GM12878 (cell line): ENCODE data around the gene SLC38A1. TPM values are rescaled to one million over a fixed set of nuclear protein-coding genes. Genes with fewer than 3 reads are reported as not detected.

Experiments
- ATAC-seq: fragments of 200-7000 bp; cut with Tn5 transposase; 3 replicates; pipeline ENCODE4 v1.9.1; 2020; ENCODE audit warnings: mild to moderate bottlenecking, moderate library complexity
- BruUV-seq: library from RNA; stranded (reverse); fragments of 400-500 nt; replicated peaks from 2 replicates; lab custom pipeline; 2021; lab: Mats Ljungman, UMichigan
- CTCF ChIA-PET: fragments of 300-600 bp; sonication (Branson Sonifier 250); formaldehyde crosslinking; extraction: SDS; loops from one replicate; lab custom pipeline; 2021; ENCODE audit warnings: inconsistent platforms; lab: Yijun Ruan, JAX
- POLR2A ChIA-PET: fragments of 350-600 bp; formaldehyde crosslinking; extraction: SDS; loops from one replicate; lab custom pipeline; 2021; ENCODE audit warnings: inconsistent platforms; lab: Charles Lee
- RAD21 ChIA-PET: fragments of 300-600 bp; sonication (Branson Sonifier 250); formaldehyde crosslinking; loops from one replicate; lab custom pipeline; 2023; ENCODE audit warnings: antibody characterized with exemption; ENCODE audit not compliant: unreplicated experiment; lab: Charles Lee
- SMC1A ChIA-PET: fragments of 300-600 bp; sonication (Branson Sonifier 250); formaldehyde crosslinking; loops from one replicate; lab custom pipeline; 2023; ENCODE audit not compliant: unreplicated experiment, uncharacterized antibody; lab: Charles Lee
- DNase-seq: peaks from one replicate; pipeline ENCODE4 v3.0.0-alpha.2; 2011; ENCODE audit warnings: low read depth, low spot score
- FAIRE-seq: peaks from 3 replicates; lab custom pipeline; 2011; peaks lifted over from hg19 to GRCh38; lab: Jason Lieb, UNC
- H2AFZ ChIP-seq: 2 replicates; pipeline ENCODE4 v1.6.0; 2011; ENCODE audit warnings: low read depth, low read length, control low read depth; ENCODE audit not compliant: control insufficient read depth
- H3K27ac ChIP-seq: 2 replicates; pipeline ENCODE4 v1.5.1; 2011; ENCODE audit warnings: control low read depth; ENCODE audit not compliant: control insufficient read depth, insufficient read depth
- H3K27me3 ChIP-seq, 2 experiments: replicated peaks in 1 of 2; 2 replicates each; pipeline versions ENCODE4 v1.6.0 to v1.6.1; 2011; ENCODE audit warnings: low read length in 1 of 2; ENCODE audit not compliant: control insufficient read depth in 2 of 2, insufficient read depth in 2 of 2
- H3K36me3 ChIP-seq, 2 experiments: 2 replicates each; pipeline ENCODE4 v1.5.1; 2011; ENCODE audit warnings: low read length in 1 of 2; ENCODE audit not compliant: control insufficient read depth in 2 of 2, insufficient read depth in 2 of 2
- H3K4me1 ChIP-seq: 2 replicates; pipeline ENCODE4 v1.6.1; 2011; ENCODE audit warnings: mild to moderate bottlenecking, low read length, moderate library complexity, mixed read lengths; ENCODE audit not compliant: control insufficient read depth, insufficient read depth
- H3K4me2 ChIP-seq: 2 replicates; pipeline ENCODE4 v1.6.0; 2011; ENCODE audit warnings: control low read depth; ENCODE audit not compliant: control insufficient read depth, insufficient read depth
- H3K4me3 ChIP-seq: fragments of 200-600 bp; sonication (generic); 2 replicates; pipeline ENCODE4 v1.5.1; 2016
- H3K79me2 ChIP-seq: 2 replicates; pipeline ENCODE4 v1.6.0; 2011; ENCODE audit warnings: low read length; ENCODE audit not compliant: control insufficient read depth, insufficient read depth
- H3K9ac ChIP-seq: 2 replicates; pipeline ENCODE4 v1.8.0; 2011; ENCODE audit warnings: low read length, control low read depth, mixed read lengths; ENCODE audit not compliant: control insufficient read depth, insufficient read depth
- H3K9me3 ChIP-seq: replicated peaks from 3 replicates; pipeline ENCODE4 v1.5.1; 2011; ENCODE audit warnings: mild to moderate bottlenecking, low read length; ENCODE audit not compliant: control insufficient read depth, insufficient read depth
- H4K20me1 ChIP-seq: 2 replicates; pipeline ENCODE4 v1.6.0; 2011; ENCODE audit not compliant: control insufficient read depth, insufficient read depth
- BMI1 ChIP-seq: fragments of 450-650 bp; IDR thresholded peaks from 2 replicates; pipeline ENCODE4 v1.6.1; 2016; ENCODE audit warnings: mild to moderate bottlenecking, moderate library complexity, borderline replicate concordance
- BRCA1 ChIP-seq: IDR thresholded peaks from 2 replicates; pipeline ENCODE4 v1.6.1; 2011; ENCODE audit warnings: low read depth, low read length, improper control_type of control experiment
- CBX3 ChIP-seq: fragments of 200-600 bp; sonication (generic); IDR thresholded peaks from 2 replicates; pipeline ENCODE4 v1.6.1; 2016; ENCODE audit warnings: low read depth, borderline replicate concordance
- CTCF ChIP-seq, 3 experiments: IDR thresholded peaks in 2 of 3; conservative IDR thresholded peaks in 1 of 3; 2 replicates each; pipeline ENCODE4 v1.5.1; 2011; ENCODE audit warnings: low read depth in 3 of 3, low read length in 3 of 3, mild to moderate bottlenecking in 3 of 3, control low read depth in 2 of 3, moderate library complexity in 2 of 3, inconsistent platforms in 1 of 3, mixed read lengths in 1 of 3; ENCODE audit not compliant: control insufficient read depth in 2 of 3, insufficient read depth in 1 of 3; ENCODE audit errors: extremely low read depth in 1 of 3
- FOXK2 ChIP-seq: fragments of 450-650 bp; IDR thresholded peaks from 2 replicates; pipeline ENCODE4 v1.6.1; 2017; ENCODE audit warnings: mild to moderate bottlenecking, moderate library complexity
- IRF5 ChIP-seq: fragments of 450-650 bp; IDR thresholded peaks from 2 replicates; pipeline ENCODE4 v1.6.1; 2017; ENCODE audit warnings: borderline replicate concordance
- POLR2AphosphoS5 ChIP-seq: IDR thresholded peaks from 2 replicates; pipeline ENCODE4 v1.6.1; 2011; ENCODE audit warnings: mild to moderate bottlenecking, low read length, inconsistent platforms
- RB1 ChIP-seq: fragments of 450-650 bp; formaldehyde crosslinking; IDR thresholded peaks from 2 replicates; pipeline ENCODE4 v1.6.1; 2017; ENCODE audit warnings: mild to moderate bottlenecking, borderline replicate concordance
- RUNX3 ChIP-seq: IDR thresholded peaks from 2 replicates; pipeline ENCODE4 v1.6.1; 2012; ENCODE audit warnings: low read length, inconsistent platforms
- SPI1 ChIP-seq: IDR thresholded peaks from 2 replicates; pipeline ENCODE4 v1.6.1; 2011; ENCODE audit warnings: low read depth, mild to moderate bottlenecking, low read length, moderate library complexity, borderline replicate concordance; ENCODE audit not compliant: insufficient read depth
- TARDBP ChIP-seq: IDR thresholded peaks from 2 replicates; pipeline ENCODE4 v1.6.1; 2016; ENCODE audit warnings: borderline replicate concordance
- ZBTB4 ChIP-seq: fragments of 450-650 bp; formaldehyde crosslinking; IDR thresholded peaks from 2 replicates; pipeline ENCODE4 v1.4.0; 2022; ENCODE audit warnings: mild to moderate bottlenecking, moderate library complexity
- ZNF592 ChIP-seq: fragments of 450-650 bp; IDR thresholded peaks from 2 replicates; pipeline ENCODE4 v1.6.1; 2017; ENCODE audit warnings: mild to moderate bottlenecking, moderate library complexity
- WGBS: methylation state at CpG from one replicate; pipeline ENCODE4 v1.1.6; 2016; ENCODE audit warnings: low lambda C conversion rate; ENCODE audit not compliant: insufficient replicate concordance, insufficient coverage; ENCODE audit errors: missing lambda C conversion rate; 5-methylcytosine and 5-hydroxymethylcytosine counted together
- in situ Hi-C: fragments of 300-500 bp; cut with MboI; formaldehyde crosslinking; loops from 9 replicates; pipeline ENCODE4 v1.14.3; 2018; ENCODE audit warnings: mixed read lengths
- intact Hi-C: fragments of 100-400 bp; cut with micrococcal nuclease; formaldehyde crosslinking; loops from one replicate; pipeline ENCODE4 v1.14.2; 2022; ENCODE audit not compliant: unreplicated experiment
- polyA plus RNA-seq, 11 experiments: library from polyadenylated mRNA; depleted of rRNA in 4 of 11; unstranded in 6 of 11; stranded (reverse) in 5 of 11; fragments of >200 nt; fragmentation: Nextera tagmentation in 4 of 11; fragmentation: Illumina TruSeq in 1 of 11; extraction: Ambion mirVana in 4 of 11; extraction: Trizol in 1 of 11; gene quantifications; 1 replicate in 1 of 11; 2 replicates in 10 of 11; pipeline versions ENCODE4 v1.2.1 to v1.2.3, GENCODE V29; 2011 to 2016; ENCODE audit warnings: inconsistent platforms in 2 of 11, missing spikeins in 2 of 11, low read depth in 1 of 11
- total RNA-seq, 4 experiments: library from RNA; depleted of rRNA in 3 of 4; stranded (reverse); fragments of >200 nt in 3 of 4; fragmentation: Illumina TruSeq in 1 of 4; extraction: Trizol in 1 of 4; gene quantifications; 2 replicates each; pipeline versions ENCODE4 v1.2.1 to v1.2.3, GENCODE V29; 2013 to 2021

SLC38A1 gene
- total and polyA plus RNA-seq, 10 of the 15 experiments (the other 5 are each of a cell fraction or from before 2014, with no cell fraction given), result 38.1 to 191 (median 144) TPM

- H3K27me3 ChIP-seq, result no peaks in the 10 kb centered on the region
- FAIRE-seq, result no peak
- in situ Hi-C loops, result no loop called here
- no peak for DNase-seq
- H3K4me2 ChIP-seq, result no peak overlapping the region
- RAD21 ChIA-PET, result interaction anchor here (0.8 to 1.4 kb wide), 2 partner anchors 19 to 29 kb away, joined by 3 to 4 read pairs; no protein-coding TSS in a partner anchor
- H3K4me3 ChIP-seq, result no peak overlapping the region
- POLR2A ChIA-PET, result interaction anchor here (0.6 to 1.6 kb wide), 6 partner anchors 19 to 82 kb away, joined by 3 to 6 read pairs (median 4); no protein-coding TSS in a partner anchor
- no peak overlapping the region for H2AFZ ChIP-seq
- no peak overlapping the region for H3K27ac ChIP-seq
- H4K20me1 ChIP-seq, result peaks cover 4% of the 10 kb centered on the region; the same call in 1 of the 2 replicates
- no peaks in the 10 kb centered on the region for H3K9me3 ChIP-seq
- H3K9ac ChIP-seq, result no peak overlapping the region
- SMC1A ChIA-PET, result interaction anchor here (1.1 to 3.1 kb wide), 6 partner anchors 8 to 84 kb away, joined by 3 to 12 read pairs (median 4); no protein-coding TSS in a partner anchor
- peaks cover 54% of the 10 kb centered on the region for H3K79me2 ChIP-seq
- ATAC-seq, result no peak
- BruUV-seq, result no TSS peak
- CTCF ChIA-PET, result interaction anchor here (0.7 to 1.4 kb wide), 5 partner anchors 27 to 109 kb away, joined by 3 to 4 read pairs (median 3); no protein-coding TSS in a partner anchor
- peaks cover 5 to 47% of the 10 kb centered on the region in 2 experiments for H3K36me3 ChIP-seq
- no peaks in the 10 kb centered on the region for H3K4me1 ChIP-seq
- 100% methylated on average over 1 of the region's 1 CpG for WGBS
- intact Hi-C loops, result no loop called here
- no peak for TF ChIP-seq IRF5
- no peak for TF ChIP-seq RB1
- TF ChIP-seq BMI1, result no peak
- TF ChIP-seq RUNX3, result no peak
- TF ChIP-seq TARDBP, result no peak
- TF ChIP-seq ZBTB4, result no peak
- no peak for TF ChIP-seq SPI1
- no peak; the same call in 1 of the 2 replicates for TF ChIP-seq POLR2AphosphoS5
- TF ChIP-seq CTCF (IDR thresholded peaks at IDR 0.05 in 2 of 3, conservative IDR thresholded peaks at IDR 0.05 in 1 of 3; ENCODE audit: control insufficient read depth in 2 of 3, extremely low read depth in 1 of 3, insufficient read depth in 1 of 3, low read depth in 3 of 3, low read length in 3 of 3), result no peak
- TF ChIP-seq CBX3, result no peak
- TF ChIP-seq ZNF592, result no peak
- no peak for TF ChIP-seq BRCA1
- TF ChIP-seq FOXK2, result no peak
Observed at GRCh38 chr12:46234000-46234399, 34.8 kb downstream of the SLC38A1 start.
